SK-N-SH treated with all-trans-retinoic acid at 6 μM for 48 hours (cell line): Measurements from ENCODE around the gene C2orf81.

Experiments
- ATAC-seq: fragments of 200-7000 bp; cut with Tn5 transposase; 3 replicates; pipeline ENCODE4 v1.9.1; 2020; ENCODE audit warnings: mild to moderate bottlenecking, moderate library complexity
- ARNTL ChIP-seq: fragments of 450-650 bp; formaldehyde crosslinking; IDR thresholded peaks from 2 replicates; pipeline ENCODE4 v1.5.0; 2020; ENCODE audit warnings: low read depth, mild to moderate bottlenecking, moderate library complexity, borderline replicate concordance
- BACH2 ChIP-seq: fragments of 250-450 bp; sonication (Bioruptor Pico); IDR thresholded peaks from 2 replicates; pipeline ENCODE4 v1.9.0; 2021; ENCODE audit warnings: mild to moderate bottlenecking, borderline replicate concordance
- CSDC2 ChIP-seq: fragments of 250-450 bp; sonication (Bioruptor Pico); IDR thresholded peaks from 2 replicates; pipeline ENCODE4 v1.5.0; 2020; ENCODE audit warnings: mild to moderate bottlenecking, moderate library complexity
- ESRRG ChIP-seq: fragments of 250-450 bp; sonication (Bioruptor Pico); IDR thresholded peaks from 2 replicates; pipeline ENCODE4 v1.6.1; 2021; ENCODE audit warnings: mild to moderate bottlenecking
- GLIS3 ChIP-seq: fragments of 250-450 bp; sonication (Bioruptor Pico); IDR thresholded peaks from 2 replicates; pipeline ENCODE4 v1.5.0; 2020; ENCODE audit warnings: mild to moderate bottlenecking, moderate library complexity
- OSR1 ChIP-seq: fragments of 250-450 bp; sonication (Bioruptor Pico); IDR thresholded peaks from 2 replicates; pipeline ENCODE4 v1.8.0; 2022; ENCODE audit warnings: moderate library complexity, mild to moderate bottlenecking, inconsistent platforms
- PPARA ChIP-seq: fragments of 250-450 bp; sonication (Bioruptor Pico); IDR thresholded peaks from 2 replicates; pipeline ENCODE4 v1.5.0; 2020; ENCODE audit warnings: mild to moderate bottlenecking, borderline replicate concordance
- RARB ChIP-seq: fragments of 250-450 bp; sonication (Bioruptor Pico); IDR thresholded peaks from 2 replicates; pipeline ENCODE4 v1.8.0; 2021; ENCODE audit warnings: mild to moderate bottlenecking, moderate library complexity
- SNAI2 ChIP-seq: fragments of 250-450 bp; sonication (Bioruptor Pico); IDR thresholded peaks from 2 replicates; pipeline ENCODE4 v1.5.0; 2020; ENCODE audit warnings: mild to moderate bottlenecking, moderate library complexity
- TCF4 ChIP-seq: fragments of 250-450 bp; sonication (Bioruptor Pico); IDR thresholded peaks from 2 replicates; pipeline ENCODE4 v1.8.0; 2021; ENCODE audit warnings: mild to moderate bottlenecking, moderate library complexity, borderline replicate concordance
- ZFP3 ChIP-seq: fragments of 250-450 bp; sonication (Bioruptor Pico); IDR thresholded peaks from 2 replicates; pipeline ENCODE4 v1.5.0; 2020; ENCODE audit warnings: mild to moderate bottlenecking, moderate library complexity
- ZNF565 ChIP-seq: fragments of 450-650 bp; formaldehyde crosslinking; conservative IDR thresholded peaks from 2 replicates; pipeline ENCODE4 v1.5.0; 2020; ENCODE audit warnings: low read depth, mild to moderate bottlenecking, moderate library complexity
- ZNF70 ChIP-seq: fragments of 450-650 bp; formaldehyde crosslinking; IDR thresholded peaks from 2 replicates; pipeline ENCODE4 v1.5.0; 2020; ENCODE audit warnings: mild to moderate bottlenecking, moderate library complexity
- ZNF8 ChIP-seq: fragments of 450-650 bp; formaldehyde crosslinking; IDR thresholded peaks from 2 replicates; pipeline ENCODE4 v1.5.0; 2020; ENCODE audit warnings: mild to moderate bottlenecking, moderate library complexity
- TF ChIP-seq, protein P1 (sequence below): fragments of 250-450 bp; sonication (Bioruptor Pico); IDR thresholded peaks from 2 replicates; pipeline ENCODE4 v1.8.0; 2020; ENCODE audit warnings: mild to moderate bottlenecking, moderate library complexity, borderline replicate concordance
- TF ChIP-seq, protein P2 (sequence below): fragments of 250-450 bp; sonication (Bioruptor Pico); IDR thresholded peaks from 2 replicates; pipeline ENCODE4 v1.5.0; 2020; ENCODE audit warnings: mild to moderate bottlenecking, moderate library complexity
- TF ChIP-seq, protein P3 (sequence below): fragments of 250-450 bp; sonication (Bioruptor Pico); IDR thresholded peaks from 2 replicates; pipeline ENCODE4 v1.5.1; 2021; ENCODE audit warnings: mild to moderate bottlenecking, moderate library complexity
- TF ChIP-seq, protein P4 (sequence below): fragments of 250-450 bp; sonication (Bioruptor Pico); IDR thresholded peaks from 2 replicates; pipeline ENCODE4 v1.8.0; 2021; ENCODE audit warnings: low read depth, mild to moderate bottlenecking, moderate library complexity, borderline replicate concordance

The C2orf81 gene

DNA sequence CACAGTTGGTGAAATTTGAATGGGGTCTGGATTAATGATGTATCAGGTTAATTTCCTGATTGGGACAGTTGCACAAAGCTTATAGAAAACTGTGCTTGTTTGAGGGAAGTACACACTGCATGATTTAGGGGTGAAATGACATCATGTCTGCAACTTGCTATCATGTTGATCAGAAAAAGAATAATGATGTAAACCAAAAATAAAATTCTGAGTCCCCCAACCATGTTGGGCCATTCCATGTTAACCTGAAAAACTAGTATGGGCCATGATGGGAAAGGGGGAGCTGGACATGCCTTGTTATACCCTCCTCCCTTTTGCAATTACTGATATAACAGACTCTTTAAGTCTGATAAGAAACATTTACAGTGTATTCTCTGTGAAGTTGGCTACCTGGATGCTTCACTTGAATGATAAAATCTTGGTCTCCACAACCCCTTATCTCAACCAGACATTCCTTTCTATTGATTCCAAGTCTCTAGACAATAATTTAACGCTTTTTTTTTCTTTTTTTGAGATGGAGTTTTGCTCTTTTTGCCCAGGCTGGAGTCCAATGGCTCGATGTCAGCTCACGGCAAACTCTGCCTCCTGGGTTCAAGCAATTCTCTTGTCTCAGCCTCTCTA, 29.3 kb upstream of the C2orf81 start:
- TF ChIP-seq ARNTL (CRISPR knock-in tag) (no peak), PPARA (no peak), RARB (CRISPR knock-in tag) (no peak), ZNF70 (CRISPR knock-in tag) (no peak), ZNF565 (no peak)
- TF ChIP-seq, all 23 proteins: peak for 0
- no peak for ATAC-seq

DNA sequence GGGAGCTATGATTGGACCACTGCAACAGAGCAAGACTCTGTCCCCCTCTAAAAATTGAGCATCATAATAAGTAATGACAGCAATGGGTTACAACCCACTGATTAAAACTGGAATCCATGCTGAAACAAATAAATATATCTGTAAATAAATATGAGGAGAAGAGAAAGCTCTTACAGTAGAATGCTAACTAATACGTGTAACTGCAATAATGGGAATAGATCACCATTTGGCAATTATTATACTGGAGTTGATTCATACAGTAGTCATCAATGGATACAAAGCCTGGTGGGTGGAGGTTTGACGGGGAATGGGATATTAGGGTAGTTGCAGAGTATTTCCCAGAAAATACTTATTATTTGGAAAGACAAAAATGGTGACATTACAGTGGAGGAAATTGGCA, 27.4 kb upstream of the C2orf81 start:
- ATAC-seq: no peak
- TF ChIP-seq OSR1 (no peak), GLIS3 (no peak), BACH2 (CRISPR knock-in tag) (no peak), PPARA (no peak), TCF4 (CRISPR knock-in tag) (no peak), ESRRG (no peak), SNAI2 (CRISPR knock-in tag) (no peak), CSDC2 (no peak), RARB (CRISPR knock-in tag) (no peak)
- TF ChIP-seq, protein P1, sequence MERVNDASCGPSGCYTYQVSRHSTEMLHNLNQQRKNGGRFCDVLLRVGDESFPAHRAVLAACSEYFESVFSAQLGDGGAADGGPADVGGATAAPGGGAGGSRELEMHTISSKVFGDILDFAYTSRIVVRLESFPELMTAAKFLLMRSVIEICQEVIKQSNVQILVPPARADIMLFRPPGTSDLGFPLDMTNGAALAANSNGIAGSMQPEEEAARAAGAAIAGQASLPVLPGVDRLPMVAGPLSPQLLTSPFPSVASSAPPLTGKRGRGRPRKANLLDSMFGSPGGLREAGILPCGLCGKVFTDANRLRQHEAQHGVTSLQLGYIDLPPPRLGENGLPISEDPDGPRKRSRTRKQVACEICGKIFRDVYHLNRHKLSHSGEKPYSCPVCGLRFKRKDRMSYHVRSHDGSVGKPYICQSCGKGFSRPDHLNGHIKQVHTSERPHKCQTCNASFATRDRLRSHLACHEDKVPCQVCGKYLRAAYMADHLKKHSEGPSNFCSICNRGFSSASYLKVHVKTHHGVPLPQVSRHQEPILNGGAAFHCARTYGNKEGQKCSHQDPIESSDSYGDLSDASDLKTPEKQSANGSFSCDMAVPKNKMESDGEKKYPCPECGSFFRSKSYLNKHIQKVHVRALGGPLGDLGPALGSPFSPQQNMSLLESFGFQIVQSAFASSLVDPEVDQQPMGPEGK: no peak
- TF ChIP-seq, protein P2, sequence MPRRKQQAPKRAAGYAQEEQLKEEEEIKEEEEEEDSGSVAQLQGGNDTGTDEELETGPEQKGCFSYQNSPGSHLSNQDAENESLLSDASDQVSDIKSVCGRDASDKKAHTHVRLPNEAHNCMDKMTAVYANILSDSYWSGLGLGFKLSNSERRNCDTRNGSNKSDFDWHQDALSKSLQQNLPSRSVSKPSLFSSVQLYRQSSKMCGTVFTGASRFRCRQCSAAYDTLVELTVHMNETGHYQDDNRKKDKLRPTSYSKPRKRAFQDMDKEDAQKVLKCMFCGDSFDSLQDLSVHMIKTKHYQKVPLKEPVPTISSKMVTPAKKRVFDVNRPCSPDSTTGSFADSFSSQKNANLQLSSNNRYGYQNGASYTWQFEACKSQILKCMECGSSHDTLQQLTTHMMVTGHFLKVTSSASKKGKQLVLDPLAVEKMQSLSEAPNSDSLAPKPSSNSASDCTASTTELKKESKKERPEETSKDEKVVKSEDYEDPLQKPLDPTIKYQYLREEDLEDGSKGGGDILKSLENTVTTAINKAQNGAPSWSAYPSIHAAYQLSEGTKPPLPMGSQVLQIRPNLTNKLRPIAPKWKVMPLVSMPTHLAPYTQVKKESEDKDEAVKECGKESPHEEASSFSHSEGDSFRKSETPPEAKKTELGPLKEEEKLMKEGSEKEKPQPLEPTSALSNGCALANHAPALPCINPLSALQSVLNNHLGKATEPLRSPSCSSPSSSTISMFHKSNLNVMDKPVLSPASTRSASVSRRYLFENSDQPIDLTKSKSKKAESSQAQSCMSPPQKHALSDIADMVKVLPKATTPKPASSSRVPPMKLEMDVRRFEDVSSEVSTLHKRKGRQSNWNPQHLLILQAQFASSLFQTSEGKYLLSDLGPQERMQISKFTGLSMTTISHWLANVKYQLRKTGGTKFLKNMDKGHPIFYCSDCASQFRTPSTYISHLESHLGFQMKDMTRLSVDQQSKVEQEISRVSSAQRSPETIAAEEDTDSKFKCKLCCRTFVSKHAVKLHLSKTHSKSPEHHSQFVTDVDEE (CRISPR knock-in tag): no peak
- TF ChIP-seq, protein P3, sequence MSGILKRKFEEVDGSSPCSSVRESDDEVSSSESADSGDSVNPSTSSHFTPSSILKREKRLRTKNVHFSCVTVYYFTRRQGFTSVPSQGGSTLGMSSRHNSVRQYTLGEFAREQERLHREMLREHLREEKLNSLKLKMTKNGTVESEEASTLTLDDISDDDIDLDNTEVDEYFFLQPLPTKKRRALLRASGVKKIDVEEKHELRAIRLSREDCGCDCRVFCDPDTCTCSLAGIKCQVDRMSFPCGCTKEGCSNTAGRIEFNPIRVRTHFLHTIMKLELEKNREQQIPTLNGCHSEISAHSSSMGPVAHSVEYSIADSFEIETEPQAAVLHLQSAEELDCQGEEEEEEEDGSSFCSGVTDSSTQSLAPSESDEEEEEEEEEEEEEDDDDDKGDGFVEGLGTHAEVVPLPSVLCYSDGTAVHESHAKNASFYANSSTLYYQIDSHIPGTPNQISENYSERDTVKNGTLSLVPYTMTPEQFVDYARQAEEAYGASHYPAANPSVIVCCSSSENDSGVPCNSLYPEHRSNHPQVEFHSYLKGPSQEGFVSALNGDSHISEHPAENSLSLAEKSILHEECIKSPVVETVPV (CRISPR knock-in tag): no peak

DNA sequence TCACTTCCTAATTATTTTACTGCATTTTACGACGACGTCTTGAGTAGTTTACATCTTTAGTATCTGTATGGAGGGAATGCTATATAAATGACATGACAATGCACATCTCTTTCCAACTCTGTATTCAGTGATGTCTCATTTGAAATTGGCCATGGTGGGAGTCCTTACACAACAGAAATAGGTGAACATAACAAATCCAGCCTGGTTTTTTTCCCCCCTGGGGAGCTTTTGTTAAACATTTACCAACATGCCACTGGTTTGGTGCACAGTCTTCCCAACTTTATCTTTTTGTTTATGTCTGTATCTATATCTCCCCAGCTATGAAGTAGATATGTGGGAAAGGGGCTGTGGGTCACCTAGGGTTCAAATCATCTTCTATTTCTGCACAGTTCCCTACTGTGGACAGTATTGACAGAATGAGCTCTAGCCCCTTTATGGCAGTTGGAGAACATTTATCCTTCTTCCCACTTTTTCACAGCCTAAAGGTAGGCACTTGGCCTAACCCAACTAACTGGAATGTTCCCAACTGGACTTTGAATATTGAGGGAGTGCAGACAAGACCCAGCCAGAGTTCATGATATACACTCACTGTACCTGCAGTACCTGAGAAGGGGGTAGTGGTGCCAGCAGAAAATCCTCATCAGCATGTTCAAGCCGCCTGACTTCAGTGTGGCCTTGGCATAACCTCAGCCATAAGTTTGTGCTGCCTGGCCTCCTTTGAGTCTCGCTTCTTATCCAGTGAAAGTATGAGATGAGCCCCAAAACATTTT, 26.0 kb upstream of the C2orf81 start:
- no peak for ATAC-seq
- TF ChIP-seq, protein P4, sequence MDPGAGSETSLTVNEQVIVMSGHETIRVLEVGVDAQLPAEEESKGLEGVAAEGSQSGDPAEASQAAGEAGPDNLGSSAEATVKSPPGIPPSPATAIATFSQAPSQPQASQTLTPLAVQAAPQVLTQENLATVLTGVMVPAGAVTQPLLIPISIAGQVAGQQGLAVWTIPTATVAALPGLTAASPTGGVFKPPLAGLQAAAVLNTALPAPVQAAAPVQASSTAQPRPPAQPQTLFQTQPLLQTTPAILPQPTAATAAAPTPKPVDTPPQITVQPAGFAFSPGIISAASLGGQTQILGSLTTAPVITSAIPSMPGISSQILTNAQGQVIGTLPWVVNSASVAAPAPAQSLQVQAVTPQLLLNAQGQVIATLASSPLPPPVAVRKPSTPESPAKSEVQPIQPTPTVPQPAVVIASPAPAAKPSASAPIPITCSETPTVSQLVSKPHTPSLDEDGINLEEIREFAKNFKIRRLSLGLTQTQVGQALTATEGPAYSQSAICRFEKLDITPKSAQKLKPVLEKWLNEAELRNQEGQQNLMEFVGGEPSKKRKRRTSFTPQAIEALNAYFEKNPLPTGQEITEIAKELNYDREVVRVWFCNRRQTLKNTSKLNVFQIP (CRISPR knock-in tag): no peak
- TF ChIP-seq ZFP3 (CRISPR knock-in tag) (no peak), ZNF8 (no peak), OSR1 (no peak), ARNTL (CRISPR knock-in tag) (no peak)
- TF ChIP-seq, protein P3 (CRISPR knock-in tag): no peak
